Nephron (organoid): ENCODE data around the gene TLR5.
A peak's percentile ranks its signal among the peaks of the same experiment; 100 is the strongest.

Source experiments
- H3K27ac Mint-ChIP-seq, 3 experiments: 2 replicates each; pipeline ENCODE4 v1.8.0; 2020; ENCODE audit warnings: mixed read lengths in 3 of 3, mild to moderate bottlenecking in 2 of 3, moderate library complexity in 1 of 3
- H3K27me3 Mint-ChIP-seq: 2 replicates; pipeline ENCODE4 v1.8.0; 2021; ENCODE audit warnings: low read depth, mild to moderate bottlenecking, moderate library complexity, mixed read lengths
- H3K36me3 Mint-ChIP-seq: 2 replicates; pipeline ENCODE4 v1.8.0; 2020; ENCODE audit warnings: low read depth, mixed read lengths
- H3K4me1 Mint-ChIP-seq: 2 replicates; pipeline ENCODE4 v1.8.0; 2020; ENCODE audit warnings: mixed read lengths
- H3K4me3 Mint-ChIP-seq, 3 experiments: 2 replicates each; pipeline ENCODE4 v1.8.0; 2020; ENCODE audit warnings: mild to moderate bottlenecking in 3 of 3, mixed read lengths in 3 of 3, moderate library complexity in 2 of 3
- H3K9me3 Mint-ChIP-seq: 2 replicates; pipeline ENCODE4 v1.8.0; 2020; ENCODE audit warnings: mixed read lengths
- CTCF ChIP-seq, 3 experiments: fragments of 200-600 bp; sonication (generic); IDR thresholded peaks; one replicate each; pipeline ENCODE4 v1.5.0; 2021; ENCODE audit warnings: antibody characterized with exemption in 3 of 3; ENCODE audit not compliant: unreplicated experiment in 3 of 3

TLR5 gene

DNA sequence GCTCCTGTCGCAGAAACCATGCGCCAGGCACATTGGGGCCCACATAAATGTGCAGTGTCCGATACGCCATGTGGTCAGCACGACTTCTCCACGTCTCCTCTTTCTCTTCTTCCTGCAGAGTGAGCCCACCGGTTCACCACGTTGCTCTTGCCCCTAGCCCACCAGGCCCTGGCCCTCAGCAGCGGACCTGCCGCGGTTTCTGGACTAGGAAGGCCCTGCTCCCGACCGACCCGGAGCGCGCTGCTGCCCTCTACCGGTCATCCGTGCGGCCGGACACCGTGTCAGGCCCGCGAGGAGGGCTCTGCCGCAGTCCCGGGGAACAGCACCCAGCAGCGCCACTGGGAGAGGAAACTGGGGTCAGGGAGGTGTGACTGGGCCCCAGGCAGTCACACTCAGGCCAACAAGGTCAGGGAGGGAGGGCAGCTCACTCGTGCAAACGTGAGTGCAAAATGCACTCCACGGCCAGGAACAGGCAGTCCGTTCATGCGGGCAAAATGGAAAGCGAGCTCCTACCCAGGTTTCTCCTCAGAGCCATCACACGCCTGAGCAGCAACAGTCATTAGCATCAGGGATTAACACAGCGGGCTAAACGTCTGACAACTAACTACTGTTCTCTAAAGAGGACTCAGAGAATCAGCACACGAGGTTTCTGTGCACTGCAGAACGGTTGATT, 13.7 kb downstream of the TLR5 start:
- peak; percentile 83 to 88 (median 86) for TF ChIP-seq CTCF (IDR thresholded peaks at IDR 0.05; ENCODE audit: unreplicated experiment in 3 of 3)
- Mint-ChIP-seq H3K27ac (peak overlapping the region in 1 of 3 experiments; percentile 26), H3K27me3 (peaks cover 67% of the 10 kb centered on the region), H3K9me3 (no peaks in the 10 kb centered on the region), H3K36me3 (no peaks in the 10 kb centered on the region), H3K4me3 (peak overlapping the region in 2 of 3 experiments; percentile 36 to 53), H3K4me1 (peaks cover 32% of the 10 kb centered on the region)

- Mint-ChIP-seq H3K4me3 (no peak overlapping the region), H3K36me3 (no peaks in the 10 kb centered on the region), H3K4me1 (peaks cover 28% of the 10 kb centered on the region), H3K9me3 (no peaks in the 10 kb centered on the region), H3K27ac (peak overlapping the region in 1 of 3 experiments; percentile 24), H3K27me3 (peaks cover 50% of the 10 kb centered on the region)
- TF ChIP-seq CTCF (IDR thresholded peaks at IDR 0.05; ENCODE audit: unreplicated experiment in 3 of 3): no peak
Measured at GRCh38 chr1:223126741-223127140, 16.3 kb downstream of the TLR5 start.

GRCh38 chr1:223125766-223126165, 17.3 kb downstream of the TLR5 start:
- Mint-ChIP-seq H3K4me3 (no peak overlapping the region), H3K9me3 (no peaks in the 10 kb centered on the region), H3K4me1 (peaks cover 28% of the 10 kb centered on the region), H3K27ac (no peak overlapping the region), H3K27me3 (peaks cover 41% of the 10 kb centered on the region), H3K36me3 (no peaks in the 10 kb centered on the region)
- TF ChIP-seq CTCF (IDR thresholded peaks at IDR 0.05; ENCODE audit: unreplicated experiment in 3 of 3): no peak

GRCh38 chr1:223123011-223123610, 19.9 kb downstream of the TLR5 start:
- Mint-ChIP-seq H3K27ac (peak overlapping the region in 1 of 3 experiments; percentile 20), H3K4me3 (peak overlapping the region in 1 of 3 experiments; percentile 5), H3K4me1 (peaks cover 12% of the 10 kb centered on the region), H3K36me3 (no peaks in the 10 kb centered on the region), H3K9me3 (no peaks in the 10 kb centered on the region), H3K27me3 (peaks cover 18% of the 10 kb centered on the region)
- TF ChIP-seq CTCF (IDR thresholded peaks at IDR 0.05; ENCODE audit: unreplicated experiment in 3 of 3): no peak

DNA sequence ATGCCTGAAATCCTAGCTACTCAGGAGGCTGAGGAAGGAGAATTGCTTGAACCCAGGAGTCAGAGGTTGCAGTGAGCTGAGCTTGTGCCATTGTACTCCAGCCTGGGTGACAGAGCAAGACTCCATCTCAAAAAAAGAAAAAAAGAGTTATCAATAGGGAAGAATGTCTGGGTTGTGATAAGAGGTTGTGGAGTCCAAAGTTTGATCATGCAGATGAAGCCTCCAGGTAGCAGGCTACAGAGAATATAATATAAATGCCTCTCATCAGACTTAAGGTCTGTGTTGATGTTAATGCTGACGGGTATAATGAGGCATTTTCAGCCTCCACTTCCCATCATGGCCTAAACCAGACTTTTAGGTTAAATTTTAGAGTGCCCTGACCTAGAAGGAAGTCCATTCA, 24.6 kb downstream of the TLR5 start:
- no peak for TF ChIP-seq CTCF (IDR thresholded peaks at IDR 0.05; ENCODE audit: unreplicated experiment in 3 of 3)
- peaks cover 8% of the 10 kb centered on the region for H3K4me1 Mint-ChIP-seq
- H3K27me3 Mint-ChIP-seq: peaks cover 9% of the 10 kb centered on the region
- H3K4me3 Mint-ChIP-seq: no peak overlapping the region
- no peak overlapping the region for H3K27ac Mint-ChIP-seq
- no peaks in the 10 kb centered on the region for H3K9me3 Mint-ChIP-seq
- no peaks in the 10 kb centered on the region for H3K36me3 Mint-ChIP-seq

DNA sequence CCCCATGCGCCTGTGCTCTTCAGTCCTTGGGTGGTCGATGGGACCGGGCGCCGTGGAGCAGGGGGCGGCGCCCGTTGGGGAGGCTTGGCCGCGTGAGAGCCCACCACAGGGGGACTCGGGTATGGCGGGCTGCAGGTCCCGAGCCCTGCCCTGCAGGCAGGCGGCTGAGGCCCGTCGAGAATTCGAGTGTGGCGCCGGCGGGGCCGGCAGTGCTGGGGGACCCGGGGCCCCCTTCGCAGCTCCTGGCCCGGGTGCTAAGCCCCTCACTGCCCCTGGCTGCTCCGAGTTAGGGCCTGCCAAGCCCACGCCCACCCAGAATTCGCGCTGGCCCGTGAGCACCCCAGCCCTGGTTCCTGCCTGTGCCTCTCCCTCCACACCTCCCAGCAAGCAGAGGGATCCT, 26.1 kb downstream of the TLR5 start:
- Mint-ChIP-seq H3K27ac (no peak overlapping the region), H3K27me3 (peaks cover 7% of the 10 kb centered on the region), H3K36me3 (no peaks in the 10 kb centered on the region), H3K4me3 (no peak overlapping the region), H3K4me1 (peaks cover 5% of the 10 kb centered on the region), H3K9me3 (no peaks in the 10 kb centered on the region)
- TF ChIP-seq CTCF (IDR thresholded peaks at IDR 0.05; ENCODE audit: unreplicated experiment in 3 of 3): no peak
